Heart right ventricle (tissue), 16 donors: ENCODE measurements around the gene RLF. TPM values are rescaled to one million over a fixed set of nuclear protein-coding genes. Genes with fewer than 3 reads are reported as not detected.

Experiments
- ATAC-seq, 8 donors: fragments of 200-7000 bp; cut with Tn5 transposase; one replicate each; pipeline ENCODE4 v1.9.1; 2020; ENCODE audit warnings: mild to moderate bottlenecking in 8 of 8, moderate library complexity in 8 of 8, moderate number of reproducible peaks in 1 of 8
- DNase-seq, 2 donors: peaks; one replicate each; pipeline ENCODE4 v3.0.0-alpha.2; 2020
- H3K27ac ChIP-seq, 10 donors: fragments of 200-600 bp; sonication (generic) in 2 of 10; one replicate each; pipeline versions ENCODE4 v1.5.0 to v1.8.0; 2020 to 2022; ENCODE audit warnings: mild to moderate bottlenecking in 3 of 10
- H3K27me3 ChIP-seq, 7 donors: fragments of 200-600 bp; one replicate each; pipeline ENCODE4 v1.8.0; 2021 to 2022; ENCODE audit warnings: mild to moderate bottlenecking in 2 of 7
- H3K36me3 ChIP-seq, 9 donors: fragments of 200-600 bp; sonication (generic) in 1 of 9; one replicate each; pipeline versions ENCODE4 v1.5.0 to v1.8.0; 2020 to 2022; ENCODE audit warnings: mild to moderate bottlenecking in 2 of 9
- H3K4me1 ChIP-seq, 9 donors: fragments of 200-600 bp; sonication (generic) in 1 of 9; one replicate each; pipeline versions ENCODE4 v1.5.0 to v1.8.0; 2020 to 2022; ENCODE audit warnings: mild to moderate bottlenecking in 4 of 9
- H3K4me3 ChIP-seq, 10 donors: fragments of 200-600 bp; sonication (generic) in 2 of 10; one replicate each; pipeline versions ENCODE4 v1.5.0 to v1.8.0; 2020 to 2022; ENCODE audit warnings: mild to moderate bottlenecking in 7 of 10, moderate library complexity in 2 of 10
- H3K9me3 ChIP-seq, 11 donors: fragments of 200-600 bp in 10 of 11; sonication (generic) in 2 of 11; one replicate each; pipeline versions ENCODE4 v1.5.0 to v1.8.0; 2013 to 2022; ENCODE audit warnings: mild to moderate bottlenecking in 2 of 11, control low read depth in 1 of 11, moderate library complexity in 1 of 11
- CTCF ChIP-seq, 9 donors: fragments of 200-600 bp; sonication (generic) in 2 of 9; IDR thresholded peaks; one replicate each; pipeline versions ENCODE4 v1.5.0 to v1.8.0; 2021 to 2022; ENCODE audit warnings: antibody characterized with exemption in 9 of 9, mild to moderate bottlenecking in 5 of 9, moderate library complexity in 1 of 9
- WGBS, 2 donors: extraction: QIAGEN DNeasy Blood & Tissue Kit; methylation state at CpG; one replicate each; pipeline ENCODE4 v1.1.7; 2013; ENCODE audit warnings: inconsistent platforms in 1 of 2; 5-methylcytosine and 5-hydroxymethylcytosine counted together
- intact Hi-C, 10 donors: fragments of 100-400 bp; cut with DNase I; formaldehyde crosslinking; loops; one replicate each; pipeline versions ENCODE4 v1.11.1 to v1.14.2; 2022
- polyA plus RNA-seq, 2 donors: library from polyadenylated mRNA; stranded (reverse); fragments of 200-250 nt; gene quantifications; one replicate each; pipeline ENCODE4 v1.2.3, GENCODE V29; 2013
- total RNA-seq, 10 donors: library from RNA; stranded (reverse); fragmentation: NEBNext Ultra II Directional in 3 of 10; extraction: Animal tissue kit (Norgen Biotek cat#: 25700) in 3 of 10; gene quantifications; one replicate each; pipeline versions ENCODE4 v1.2.1 to v1.2.4, GENCODE V29; 2021 to 2023
- donor health status: Arrhythmogenic right ventricular cardiomyopathy.
- donor health status: ischemic (EF 13 %, LVEDD 7.1; RV severe dilation, severe dysfunction).
- donor health status: healthy with polysubstance abuse.
- donor health status: DM: no; HTN: yes; CAD: no.
- donor health status: DM: no; HTN: no; CAD: no.
- donor health status: ischemic (EF 25% LVEDD 6.9; RV normal size, moderate dysfunction).
- donor health status: ischemic (EF 25% LVEDD 5.7; RV mildly dilated, moderate dysfunction).
- donor health status: healthy.
- donor health status: DM: yes; HTN: yes; CAD: no.
- donor health status: Ischemic cardiomyopathy.
- donor health status: ischemic (EF 35%, LVEDD 5.7; RV mildly dilated, moderate dysfunction).
- donor health status: nonischemic (EF 11% LVEDD 7.7; RV severe dilation, severe dysfunction).
- donor health status: DM: yes; HTN: yes; CAD: no.
- donor health status: PGD.
- donor health status: ischemic (EF 29% LVEDD 5.4; RV normal size, mild dysfunction).
- donor health status: nonischemic (EF 23%, LVEDD 6.1; RV moderate dilation, normal function).

Gene RLF
- total and polyA plus RNA-seq, 12 donors = 3.8 to 17.3 (median 12.4) TPM

GRCh38 chr1:40273547-40274166 lies 112.5 kb downstream of the RLF start:
- H3K9me3 ChIP-seq = no peaks in the 10 kb centered on the region
- H3K36me3 ChIP-seq = peaks cover 0 to 96% (median 40%) of the 10 kb centered on the region in 9 donors
- H3K4me1 ChIP-seq = peaks cover 0 to 9% (median under 1%) of the 10 kb centered on the region in 9 donors
- 58 to 74% methylated on average over 4 of the region's 4 CpGs for WGBS, 2 donors
- ATAC-seq (no peak), DNase-seq (no peak)
- H3K27ac ChIP-seq = peak overlapping the region in 1 of 10 donors; percentile 9
- intact Hi-C loops = no loop called here
- H3K27me3 ChIP-seq = no peaks in the 10 kb centered on the region
- H3K4me3 ChIP-seq = no peak overlapping the region
- no peak for TF ChIP-seq CTCF (IDR thresholded peaks at IDR 0.05)

- ATAC-seq (no peak), DNase-seq (no peak)
- H3K4me3 ChIP-seq = no peak overlapping the region
- H3K36me3 ChIP-seq = peaks cover 0 to 96% (median 33%) of the 10 kb centered on the region in 9 donors
- no peak for TF ChIP-seq CTCF (IDR thresholded peaks at IDR 0.05)
- H3K4me1 ChIP-seq = peaks cover 0 to 9% (median 0%) of the 10 kb centered on the region in 9 donors
- H3K27me3 ChIP-seq = no peaks in the 10 kb centered on the region
- intact Hi-C loops = no loop called here
- peak overlapping the region in 1 of 10 donors; percentile 9 for H3K27ac ChIP-seq
- no peaks in the 10 kb centered on the region for H3K9me3 ChIP-seq
- WGBS, 2 donors = 93 to 98% methylated on average over 2 of the region's 2 CpGs
Measured at GRCh38 chr1:40274331-40274730, 113.1 kb downstream of the RLF start.

- Histone ChIP-seq H3K4me1 (peaks cover 0 to 9% (median 0%) of the 10 kb centered on the region in 9 donors), H3K36me3 (peaks cover 0 to 96% (median 24%) of the 10 kb centered on the region in 9 donors), H3K27me3 (no peaks in the 10 kb centered on the region), H3K4me3 (no peak overlapping the region), H3K9me3 (no peaks in the 10 kb centered on the region), H3K27ac (peak overlapping the region in 1 of 10 donors; percentile 33)
- no peak for TF ChIP-seq CTCF (IDR thresholded peaks at IDR 0.05)
- 84 to 91% methylated on average over 3 of the region's 3 CpGs for WGBS, 2 donors
- ATAC-seq (peak in 2 of 8 donors; percentile 27), DNase-seq (no peak)
- intact Hi-C loops = no loop called here
Measured at GRCh38 chr1:40276122-40276521, 114.9 kb downstream of the RLF start.

GRCh38 chr1:40281853-40282252 lies 120.7 kb downstream of the RLF start:
- H3K27ac ChIP-seq = no peak overlapping the region
- H3K9me3 ChIP-seq = no peaks in the 10 kb centered on the region
- WGBS, 2 donors = 81 to 89% methylated on average over 2 of the region's 2 CpGs
- H3K36me3 ChIP-seq = peaks cover 0 to 97% (median 28%) of the 10 kb centered on the region in 9 donors
- no peaks in the 10 kb centered on the region for H3K27me3 ChIP-seq
- intact Hi-C loops = no loop called here
- no peak for ATAC-seq
- no peaks in the 10 kb centered on the region for H3K4me1 ChIP-seq
- DNase-seq = no peak
- H3K4me3 ChIP-seq = no peak overlapping the region
- no peak for TF ChIP-seq CTCF (IDR thresholded peaks at IDR 0.05)

Other genes with a start within 250 kb of the RLF start
- gene MFSD2A, start 206.2 kb upstream of the RLF start, total RNA-seq = 1 to 10 TPM in 1 of 10 donors, under 1 TPM in 7, not detected in 2; 0.31 to 1.2 (median 0.45) TPM
- gene MFSD2A, start 206.2 kb upstream of the RLF start, polyA plus RNA-seq = 1 to 10 TPM in 1 of 2 donors, under 1 TPM in 1; 0.15 to 5.6 TPM
- gene CAP1, start 120.7 kb upstream of the RLF start, total RNA-seq = 100 to 1,000 TPM in 2 of 10 donors, 10 to 100 TPM in 8; 46.4 to 157 (median 55.8) TPM
- gene CAP1, start 120.7 kb upstream of the RLF start, polyA plus RNA-seq = 10 to 100 TPM; 25.2 to 93.5 TPM
- 10 to 100 TPM; 32.9 to 71.3 (median 38.5) TPM for gene PPT1, start 64.1 kb upstream of the RLF start, total RNA-seq
- gene PPT1, start 64.1 kb upstream of the RLF start, polyA plus RNA-seq = 10 to 100 TPM; 31.5 to 33.1 TPM
- not detected for gene TMCO2, start 86.5 kb downstream of the RLF start, total RNA-seq
- gene TMCO2, start 86.5 kb downstream of the RLF start, polyA plus RNA-seq = not detected
- 10 to 100 TPM; 19.9 to 47.5 (median 30.2) TPM for gene ZMPSTE24, start 96.8 kb downstream of the RLF start, total RNA-seq
- 10 to 100 TPM; 23.9 to 25.9 TPM for gene ZMPSTE24, start 96.8 kb downstream of the RLF start, polyA plus RNA-seq
- gene COL9A2, start 155.9 kb downstream of the RLF start, total RNA-seq = 1 to 10 TPM in 2 of 10 donors, under 1 TPM in 8; 0.20 to 1.2 (median 0.33) TPM
- gene COL9A2, start 155.9 kb downstream of the RLF start, polyA plus RNA-seq = 1 to 10 TPM in 1 of 2 donors, under 1 TPM in 1; 0.39 to 1.8 TPM
- 10 to 100 TPM in 9 of 10 donors, 1 to 10 TPM in 1; 9.4 to 29.8 (median 12.2) TPM for gene SMAP2, start 212.3 kb downstream of the RLF start, total RNA-seq
- gene SMAP2, start 212.3 kb downstream of the RLF start, polyA plus RNA-seq = 10 to 100 TPM; 12.2 to 16.5 TPM